Prostate gland (tissue), 2 donors: ENCODE results near the gene PIERCE2. TPM values are rescaled to one million over a fixed set of nuclear protein-coding genes. Genes with fewer than 3 reads are reported as not detected.
"Not testable (repeated sequence)": the region's sequence is repeated elsewhere in the genome, so short reads cannot be mapped to it uniquely, and the experiment has no call there.

ENCODE experiments used
- DNase-seq: peaks from one replicate; pipeline ENCODE4 v3.0.0-alpha.2; 2019; ENCODE audit warnings: low spot score
- H3K27ac ChIP-seq, 2 donors: fragments of 200-600 bp; sonication (generic); 2 replicates each; pipeline ENCODE4 v1.5.1; 2017 to 2019
- H3K27me3 ChIP-seq: fragments of 200-600 bp; sonication (generic); replicated peaks from 2 replicates; pipeline ENCODE4 v1.5.1; 2019; ENCODE audit not compliant: insufficient read depth
- H3K36me3 ChIP-seq, 2 donors: fragments of 200-600 bp; sonication (generic); 1 replicate in 1 of 2; 2 replicates in 1 of 2; pipeline versions ENCODE4 v1.5.1 to v1.8.1; 2017 to 2019
- H3K4me1 ChIP-seq: fragments of 200-600 bp; sonication (generic); replicated peaks from 2 replicates; pipeline ENCODE4 v1.5.1; 2019
- H3K4me3 ChIP-seq, 2 donors: fragments of 200-600 bp; sonication (generic); 2 replicates each; pipeline ENCODE4 v1.5.1; 2017 to 2019
- H3K9me3 ChIP-seq: fragments of 200-600 bp; sonication (generic); 2 replicates; pipeline ENCODE4 v1.5.1; 2017
- POLR2A ChIP-seq: fragments of 450-650 bp; IDR thresholded peaks from one replicate; pipeline ENCODE4 v1.6.1; 2016; ENCODE audit warnings: antibody characterized with exemption, mild to moderate bottlenecking
- POLR2AphosphoS5 ChIP-seq: sonication (generic); formaldehyde crosslinking; IDR thresholded peaks from one replicate; pipeline ENCODE4 v1.6.1; 2017; ENCODE audit warnings: antibody characterized with exemption
- WGBS: methylation state at CpG from one replicate; pipeline ENCODE4 v1.1.5; 2018; 5-methylcytosine and 5-hydroxymethylcytosine counted together
- intact Hi-C: fragments of 100-400 bp; cut with DNase I; formaldehyde crosslinking; loops from one replicate; pipeline ENCODE4 v1.14.2; 2022
- total RNA-seq, 2 donors: library from RNA; depleted of rRNA; stranded (reverse); fragments of >200 nt; gene quantifications; one replicate each; pipeline ENCODE4 v1.1.0, GENCODE V29; 2016
- TF ChIP-seq, protein P1 (sequence below), 4 experiments: fragments of 200-600 bp in 2 of 4; fragments of 450-650 bp in 2 of 4; sonication (generic) in 2 of 4; IDR thresholded peaks; 1 replicate in 3 of 4; 2 replicates in 1 of 4; pipeline ENCODE4 v1.5.1; 2016 to 2019; ENCODE audit warnings: antibody characterized with exemption in 4 of 4, mild to moderate bottlenecking in 2 of 4, moderate library complexity in 2 of 4

PIERCE2 gene
- total RNA-seq, 2 donors from 2014 or later, result 4.0 to 4.6 TPM

DNA sequence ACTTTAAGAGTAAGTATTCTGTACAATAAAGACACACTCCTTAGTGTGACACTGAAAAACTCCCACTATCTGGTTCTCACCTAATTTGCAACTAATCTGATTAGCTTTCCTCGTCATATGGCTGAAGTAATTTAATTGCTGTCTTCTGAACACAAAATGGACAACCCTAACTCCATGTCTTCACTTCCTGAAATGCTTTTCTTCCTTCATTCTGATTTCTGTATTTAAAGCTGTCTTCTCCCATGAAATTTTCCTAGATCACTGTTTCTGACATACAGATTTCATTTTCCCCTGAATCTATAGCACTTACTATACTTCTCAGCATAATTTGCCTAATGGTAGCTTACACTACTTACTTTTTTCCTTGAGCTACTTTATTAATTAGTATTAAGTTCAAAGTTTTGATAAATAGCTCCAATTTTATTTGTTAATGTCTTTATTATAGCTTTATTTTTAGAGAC lies 6.5 kb upstream of the PIERCE2 start:
- 84% methylated on average over 1 of the region's 1 CpG for WGBS
- no peaks in the 10 kb centered on the region for H3K9me3 ChIP-seq
- DNase-seq, result no peak
- H3K4me3 ChIP-seq, result no peak overlapping the region
- no peaks in the 10 kb centered on the region for H3K27me3 ChIP-seq
- no peak for TF ChIP-seq POLR2AphosphoS5
- TF ChIP-seq POLR2A, result no peak
- TF ChIP-seq, protein P1, sequence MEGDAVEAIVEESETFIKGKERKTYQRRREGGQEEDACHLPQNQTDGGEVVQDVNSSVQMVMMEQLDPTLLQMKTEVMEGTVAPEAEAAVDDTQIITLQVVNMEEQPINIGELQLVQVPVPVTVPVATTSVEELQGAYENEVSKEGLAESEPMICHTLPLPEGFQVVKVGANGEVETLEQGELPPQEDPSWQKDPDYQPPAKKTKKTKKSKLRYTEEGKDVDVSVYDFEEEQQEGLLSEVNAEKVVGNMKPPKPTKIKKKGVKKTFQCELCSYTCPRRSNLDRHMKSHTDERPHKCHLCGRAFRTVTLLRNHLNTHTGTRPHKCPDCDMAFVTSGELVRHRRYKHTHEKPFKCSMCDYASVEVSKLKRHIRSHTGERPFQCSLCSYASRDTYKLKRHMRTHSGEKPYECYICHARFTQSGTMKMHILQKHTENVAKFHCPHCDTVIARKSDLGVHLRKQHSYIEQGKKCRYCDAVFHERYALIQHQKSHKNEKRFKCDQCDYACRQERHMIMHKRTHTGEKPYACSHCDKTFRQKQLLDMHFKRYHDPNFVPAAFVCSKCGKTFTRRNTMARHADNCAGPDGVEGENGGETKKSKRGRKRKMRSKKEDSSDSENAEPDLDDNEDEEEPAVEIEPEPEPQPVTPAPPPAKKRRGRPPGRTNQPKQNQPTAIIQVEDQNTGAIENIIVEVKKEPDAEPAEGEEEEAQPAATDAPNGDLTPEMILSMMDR (IDR thresholded peaks at IDR 0.05), result no peak
- intact Hi-C loops, result loop anchor here (10.0 kb wide), 1 partner anchor 183 kb away; the partner anchor contains the start of gene PYGO1
- no peaks in the 10 kb centered on the region for H3K4me1 ChIP-seq
- no peak overlapping the region for H3K27ac ChIP-seq
- no peaks in the 10 kb centered on the region for H3K36me3 ChIP-seq

DNA sequence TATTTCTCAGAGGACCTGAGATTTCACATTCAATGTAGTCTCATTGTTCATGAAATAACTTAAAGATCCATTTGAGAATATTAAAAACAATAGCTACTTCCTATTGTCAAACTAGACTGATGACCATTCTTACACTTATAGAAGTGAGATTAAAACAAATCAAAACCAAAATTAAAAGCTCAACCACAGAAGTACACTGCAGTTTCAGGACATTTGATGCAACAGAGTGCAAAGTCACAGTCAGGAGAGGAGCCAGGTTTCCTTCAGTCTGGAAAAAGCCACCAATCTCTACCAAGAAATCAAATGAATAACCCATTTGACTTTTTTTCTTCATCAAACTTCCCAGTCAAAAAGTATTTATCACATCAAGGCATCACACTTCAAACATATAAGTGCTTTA lies 5.6 kb upstream of the PIERCE2 start:
- Histone ChIP-seq H3K9me3 (no peaks in the 10 kb centered on the region), H3K4me3 (no peak overlapping the region), H3K4me1 (no peaks in the 10 kb centered on the region), H3K27me3 (no peaks in the 10 kb centered on the region), H3K27ac (no peak overlapping the region), H3K36me3 (no peaks in the 10 kb centered on the region)
- DNase-seq, result no peak
- intact Hi-C loops, result loop anchor here (10.0 kb wide), 1 partner anchor 182 kb away; the partner anchor contains the start of gene PYGO1
- TF ChIP-seq, protein P1 (IDR thresholded peaks at IDR 0.05), result no peak
- no peak for TF ChIP-seq POLR2AphosphoS5
- no peak for TF ChIP-seq POLR2A

DNA sequence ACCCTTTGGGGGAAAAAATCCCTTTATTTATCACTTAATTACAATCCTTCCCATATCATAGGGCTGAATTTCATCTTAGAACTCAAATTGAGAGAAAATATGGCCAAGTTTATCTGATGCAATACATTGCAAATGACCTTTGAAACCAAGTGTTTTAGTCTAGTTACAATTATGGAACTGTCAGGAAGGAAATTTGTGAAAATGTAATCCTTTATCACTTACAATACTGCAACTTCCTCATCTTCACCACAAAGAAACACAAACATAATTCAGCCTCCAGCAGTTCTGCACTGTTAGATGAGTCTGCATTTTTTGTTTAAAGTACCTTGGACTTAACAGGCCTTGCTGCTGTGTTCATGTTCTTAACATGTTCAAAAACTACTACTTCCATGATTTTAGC lies 4.8 kb upstream of the PIERCE2 start:
- DNase-seq, result no peak
- Histone ChIP-seq H3K9me3 (no peaks in the 10 kb centered on the region), H3K4me3 (no peak overlapping the region), H3K27me3 (no peaks in the 10 kb centered on the region), H3K27ac (no peak overlapping the region), H3K36me3 (no peaks in the 10 kb centered on the region), H3K4me1 (no peaks in the 10 kb centered on the region)
- no peak for TF ChIP-seq POLR2A
- TF ChIP-seq POLR2AphosphoS5, result no peak
- TF ChIP-seq, protein P1 (IDR thresholded peaks at IDR 0.05), result no peak
- intact Hi-C loops, result loop anchor here (10.0 kb wide), 1 partner anchor 181 kb away; the partner anchor contains the start of gene PYGO1

DNA sequence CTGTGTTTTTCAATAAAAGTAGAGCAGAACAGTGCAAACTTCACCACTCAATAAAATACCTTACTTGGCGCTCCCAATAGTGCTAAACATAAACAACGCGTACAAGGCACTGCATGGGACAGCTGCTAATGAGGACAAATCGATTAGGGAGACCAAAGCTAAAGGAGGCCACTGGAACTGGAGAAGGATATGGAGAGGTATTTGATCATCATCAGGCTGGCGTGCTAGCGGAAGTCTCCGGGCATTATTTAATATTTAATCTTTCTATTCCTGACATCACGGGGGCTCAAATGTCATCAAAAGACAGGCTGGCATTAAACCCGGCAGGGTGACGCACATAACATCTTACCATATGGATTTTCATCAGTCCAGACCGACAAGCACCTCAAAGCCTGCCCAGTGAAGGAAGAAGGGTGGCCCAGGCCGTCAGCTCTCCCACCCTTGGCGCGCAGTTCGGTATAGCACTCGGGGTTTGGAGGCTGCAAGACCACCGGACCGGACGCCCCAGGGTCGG lies 740 bp upstream of the PIERCE2 start:
- Histone ChIP-seq H3K9me3 (no peaks in the 10 kb centered on the region), H3K27ac (peak overlapping the region; percentile 85 to 90), H3K27me3 (no peaks in the 10 kb centered on the region), H3K4me3 (peak overlapping the region; percentile 65 to 85), H3K36me3 (no peaks in the 10 kb centered on the region), H3K4me1 (no peaks in the 10 kb centered on the region)
- no peak for TF ChIP-seq POLR2AphosphoS5
- TF ChIP-seq, protein P1 (IDR thresholded peaks at IDR 0.05), result no peak
- no peak for TF ChIP-seq POLR2A
- WGBS, result 3% methylated on average over 20 of the region's 20 CpGs
- intact Hi-C loops, result loop anchor here (10.0 kb wide), 1 partner anchor 177 kb away; the partner anchor contains the start of gene PYGO1
- no peak for DNase-seq

DNA sequence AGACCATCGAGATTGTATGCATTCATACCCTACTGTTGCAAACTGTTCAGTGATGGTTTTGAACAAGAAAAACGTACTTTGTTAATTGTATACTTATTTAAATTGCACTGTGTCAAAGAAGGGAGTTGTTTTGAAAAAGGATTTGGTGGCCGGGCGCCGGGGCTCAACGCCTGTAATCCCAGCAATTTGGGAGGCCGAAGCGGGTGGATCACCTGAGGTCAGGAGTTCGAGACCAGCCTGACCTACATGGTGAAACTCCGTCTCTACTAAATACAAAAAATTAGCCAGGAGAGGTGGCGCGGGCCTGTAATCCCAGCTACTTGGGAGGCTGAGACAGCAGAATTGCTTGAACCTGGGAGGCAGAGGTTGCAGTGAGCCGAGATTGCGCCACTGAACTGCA lies 681 bp downstream of the PIERCE2 start:
- not testable (repeated sequence) for H3K27me3 ChIP-seq, H3K9me3 ChIP-seq, H3K36me3 ChIP-seq, DNase-seq, H3K4me1 ChIP-seq
- intact Hi-C loops, result loop anchor here (10.0 kb wide), 1 partner anchor 176 kb away; the partner anchor contains the start of gene PYGO1
- WGBS, result 61% methylated on average over 14 of the region's 14 CpGs
- Histone ChIP-seq H3K27ac (peak overlapping the region in 1 of 2 donors; percentile 90), H3K4me3 (peak overlapping the region; percentile 65 to 85)

DNA sequence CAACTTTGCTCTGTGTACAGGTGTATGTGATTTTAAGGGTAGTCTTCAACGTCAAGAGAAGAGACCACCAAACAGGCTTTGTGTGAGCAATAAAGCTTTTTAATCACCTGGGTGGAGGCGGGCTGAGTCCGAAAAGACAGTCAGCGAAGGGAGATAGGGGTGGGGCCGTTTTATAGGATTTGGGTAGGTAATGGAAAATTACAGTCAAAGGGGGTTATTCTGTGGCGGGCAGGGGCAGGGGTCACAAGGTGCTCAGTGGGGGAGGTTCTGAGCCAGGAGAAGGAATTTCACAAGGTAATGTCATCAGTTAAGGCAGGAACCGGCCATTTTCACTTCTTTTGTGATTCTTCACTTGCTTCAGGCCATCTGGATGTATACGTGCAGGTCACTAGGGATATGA lies 9.4 kb downstream of the PIERCE2 start:
- WGBS, result 68% methylated on average over 8 of the region's 8 CpGs
- H3K4me3 ChIP-seq, H3K9me3 ChIP-seq, H3K27me3 ChIP-seq, H3K27ac ChIP-seq, DNase-seq, H3K4me1 ChIP-seq, intact Hi-C loops, H3K36me3 ChIP-seq: not testable (repeated sequence)
